Osteocyte (in vitro differentiated cells): Measurements from ENCODE around the gene SHC1. TPM values are rescaled to one million over a fixed set of nuclear protein-coding genes. Genes with fewer than 3 reads are reported as not detected.

Experiments
- DNase-seq: peaks from one replicate; pipeline ENCODE4 v3.0.0; 2021; ENCODE audit warnings: mixed read lengths; ENCODE audit not compliant: unreplicated experiment; ENCODE audit errors: extremely low spot score
- H3K27ac Mint-ChIP-seq: one replicate; pipeline ENCODE4 v1.8.0; 2021; ENCODE audit warnings: mild to moderate bottlenecking, mixed read lengths; ENCODE audit not compliant: unreplicated experiment
- H3K27me3 Mint-ChIP-seq: one replicate; pipeline ENCODE4 v1.8.0; 2021; ENCODE audit warnings: mixed read lengths; ENCODE audit not compliant: unreplicated experiment
- H3K36me3 Mint-ChIP-seq: one replicate; pipeline ENCODE4 v1.8.0; 2021; ENCODE audit warnings: mixed read lengths; ENCODE audit not compliant: unreplicated experiment
- H3K4me1 Mint-ChIP-seq: one replicate; pipeline ENCODE4 v1.8.0; 2021; ENCODE audit warnings: mixed read lengths; ENCODE audit not compliant: unreplicated experiment
- H3K4me3 Mint-ChIP-seq: one replicate; pipeline ENCODE4 v1.8.0; 2021; ENCODE audit warnings: mild to moderate bottlenecking, moderate library complexity, mixed read lengths; ENCODE audit not compliant: unreplicated experiment
- H3K9me3 Mint-ChIP-seq: one replicate; pipeline ENCODE4 v1.8.0; 2021; ENCODE audit warnings: mixed read lengths; ENCODE audit not compliant: unreplicated experiment
- total RNA-seq: library from RNA; stranded (reverse); gene quantifications from 2 replicates; pipeline ENCODE4 v1.2.1, GENCODE V29; 2021
- TF ChIP-seq, protein P1 (sequence below): fragments of 200-600 bp; sonication (generic); IDR thresholded peaks from 2 replicates; pipeline ENCODE4 v1.5.0; 2021; ENCODE audit warnings: antibody characterized with exemption, mild to moderate bottlenecking, moderate library complexity

Gene SHC1
- total RNA-seq, 1 donor from 2014 or later, result 239 TPM

GRCh38 chr1:155013632-155014031 is 43.1 kb upstream of the SHC1 start:
- no peak overlapping the region for H3K27ac Mint-ChIP-seq
- H3K9me3 Mint-ChIP-seq, result no peaks in the 10 kb centered on the region
- H3K4me3 Mint-ChIP-seq, result no peak overlapping the region
- TF ChIP-seq, protein P1, sequence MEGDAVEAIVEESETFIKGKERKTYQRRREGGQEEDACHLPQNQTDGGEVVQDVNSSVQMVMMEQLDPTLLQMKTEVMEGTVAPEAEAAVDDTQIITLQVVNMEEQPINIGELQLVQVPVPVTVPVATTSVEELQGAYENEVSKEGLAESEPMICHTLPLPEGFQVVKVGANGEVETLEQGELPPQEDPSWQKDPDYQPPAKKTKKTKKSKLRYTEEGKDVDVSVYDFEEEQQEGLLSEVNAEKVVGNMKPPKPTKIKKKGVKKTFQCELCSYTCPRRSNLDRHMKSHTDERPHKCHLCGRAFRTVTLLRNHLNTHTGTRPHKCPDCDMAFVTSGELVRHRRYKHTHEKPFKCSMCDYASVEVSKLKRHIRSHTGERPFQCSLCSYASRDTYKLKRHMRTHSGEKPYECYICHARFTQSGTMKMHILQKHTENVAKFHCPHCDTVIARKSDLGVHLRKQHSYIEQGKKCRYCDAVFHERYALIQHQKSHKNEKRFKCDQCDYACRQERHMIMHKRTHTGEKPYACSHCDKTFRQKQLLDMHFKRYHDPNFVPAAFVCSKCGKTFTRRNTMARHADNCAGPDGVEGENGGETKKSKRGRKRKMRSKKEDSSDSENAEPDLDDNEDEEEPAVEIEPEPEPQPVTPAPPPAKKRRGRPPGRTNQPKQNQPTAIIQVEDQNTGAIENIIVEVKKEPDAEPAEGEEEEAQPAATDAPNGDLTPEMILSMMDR, result no peak
- no peaks in the 10 kb centered on the region for H3K27me3 Mint-ChIP-seq
- H3K4me1 Mint-ChIP-seq, result peaks cover 25% of the 10 kb centered on the region
- H3K36me3 Mint-ChIP-seq, result peaks cover 2% of the 10 kb centered on the region
- no peak for DNase-seq

GRCh38 chr1:155012776-155013602 is 42.4 kb upstream of the SHC1 start:
- DNase-seq, result no peak
- TF ChIP-seq, protein P1, result no peak
- H3K27me3 Mint-ChIP-seq, result no peaks in the 10 kb centered on the region
- peak overlapping the region; percentile 16 for H3K27ac Mint-ChIP-seq
- H3K4me3 Mint-ChIP-seq, result no peak overlapping the region
- H3K36me3 Mint-ChIP-seq, result peaks cover 2% of the 10 kb centered on the region
- H3K9me3 Mint-ChIP-seq, result no peaks in the 10 kb centered on the region
- peaks cover 20% of the 10 kb centered on the region for H3K4me1 Mint-ChIP-seq

DNA sequence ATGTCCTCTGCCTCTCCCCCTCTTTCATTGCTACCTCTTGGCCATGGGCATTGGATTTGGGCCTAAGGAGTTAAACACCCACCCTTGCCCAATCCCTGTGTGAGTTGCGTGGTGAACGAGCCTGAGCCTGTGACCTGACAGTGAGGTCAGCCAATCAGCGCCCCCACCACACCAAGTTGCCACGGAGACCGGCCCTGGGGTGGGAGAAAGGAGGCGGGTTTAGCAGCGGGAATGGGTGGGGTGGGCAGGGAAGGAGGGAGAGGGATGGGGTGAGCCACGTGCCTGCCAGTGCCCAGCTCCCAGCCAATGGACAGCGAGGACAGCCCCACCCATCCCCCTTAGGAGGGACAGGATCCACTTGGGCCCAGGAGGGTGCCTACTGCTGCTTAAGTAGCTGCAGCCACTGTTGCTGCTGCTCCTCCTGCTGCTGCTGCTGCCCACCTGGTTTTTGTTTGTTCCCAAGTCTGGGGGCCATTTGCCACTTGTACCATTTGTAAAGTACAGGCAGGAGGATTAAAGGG is 41.5 kb upstream of the SHC1 start:
- peaks cover 2% of the 10 kb centered on the region for H3K36me3 Mint-ChIP-seq

GRCh38 chr1:155011437-155012025 is 41.0 kb upstream of the SHC1 start:
- Mint-ChIP-seq H3K36me3 (peaks cover 2% of the 10 kb centered on the region), H3K9me3 (no peaks in the 10 kb centered on the region), H3K27ac (peak overlapping the region; percentile 64), H3K27me3 (no peaks in the 10 kb centered on the region), H3K4me3 (no peak overlapping the region), H3K4me1 (peaks cover 14% of the 10 kb centered on the region)
- no peak for DNase-seq
- TF ChIP-seq, protein P1, result no peak

More for the DNA sequence above, 41.5 kb upstream of the SHC1 start:
- H3K27me3 Mint-ChIP-seq, result no peaks in the 10 kb centered on the region
- H3K9me3 Mint-ChIP-seq, result no peaks in the 10 kb centered on the region
- no peak overlapping the region for H3K4me3 Mint-ChIP-seq
- peaks cover 14% of the 10 kb centered on the region for H3K4me1 Mint-ChIP-seq
- TF ChIP-seq, protein P1, result no peak
- DNase-seq, result no peak
- H3K27ac Mint-ChIP-seq, result peak overlapping the region; percentile 64

DNA sequence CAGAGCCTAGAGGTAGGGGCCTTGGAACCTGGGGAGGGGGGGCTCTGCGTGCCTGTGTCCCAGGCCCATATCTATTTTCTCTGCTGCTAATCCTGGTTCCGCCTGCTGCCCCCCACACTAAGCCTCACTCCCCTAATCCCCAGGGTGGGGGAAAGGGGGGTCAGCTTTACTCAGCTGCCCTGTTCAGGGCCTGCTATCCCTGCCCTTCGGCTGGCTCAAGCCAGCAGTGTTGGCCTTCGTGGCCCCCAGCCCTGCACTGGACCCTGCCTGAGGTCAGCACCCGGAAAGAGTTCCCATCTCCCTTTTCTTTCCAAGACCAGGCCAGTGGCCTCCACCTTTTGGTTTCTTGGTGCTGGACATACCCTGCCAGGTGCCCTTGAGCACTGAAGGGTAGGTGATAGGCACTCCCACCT is 40.5 kb upstream of the SHC1 start:
- Mint-ChIP-seq H3K9me3 (no peaks in the 10 kb centered on the region), H3K27me3 (no peaks in the 10 kb centered on the region), H3K27ac (no peak overlapping the region), H3K4me3 (no peak overlapping the region), H3K36me3 (peaks cover 2% of the 10 kb centered on the region), H3K4me1 (peaks cover 14% of the 10 kb centered on the region)
- no peak for DNase-seq
- TF ChIP-seq, protein P1, result no peak
